NCI-H146 treated with DMSO at 0.1 percent for 48 hours (cell line): Measurements from ENCODE around the gene DNAJC24.

Experiments used
- DNase-seq: peaks from one replicate; lab custom pipeline; 2025; ENCODE audit not compliant: unreplicated experiment; lab: John Stamatoyannopoulos, UW

DNAJC24 gene

GRCh38 chr11:31480930-31481329, 111.3 kb downstream of the DNAJC24 start:
- DNase-seq, result no peak
